Middle frontal gyrus (tissue), 1 donor: ENCODE measurements around the gene ZBTB7B.

Experiments
- DNase-seq: peaks from one replicate; pipeline ENCODE4 v3.0.0-alpha.2; 2015; ENCODE audit warnings: low spot score; ENCODE audit errors: extremely low spot score

ZBTB7B gene

DNA sequence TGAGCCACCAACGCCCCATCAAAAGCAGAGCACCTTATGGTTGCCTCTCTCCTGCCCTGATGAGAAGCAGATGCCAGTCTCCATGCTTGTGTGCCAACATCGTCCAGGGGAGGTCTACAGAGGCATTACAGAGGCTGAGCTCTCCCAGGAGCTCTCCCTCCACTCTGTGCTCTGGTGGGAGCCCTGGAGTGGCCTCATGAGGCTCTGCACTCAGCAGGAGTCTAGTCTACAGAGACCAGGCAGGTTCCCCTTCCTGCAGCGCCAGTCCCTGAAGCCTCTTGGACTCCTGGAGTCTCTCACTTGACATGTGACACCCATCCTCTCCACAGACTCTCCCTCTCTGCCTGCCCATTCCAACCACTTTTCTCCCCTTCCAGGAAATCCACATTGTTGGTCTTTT is 34.4 kb downstream of the ZBTB7B start:
- DNase-seq, result no peak

- DNase-seq, result no peak
Observed at GRCh38 chr1:155037851-155038441, 35.3 kb downstream of the ZBTB7B start.

DNA sequence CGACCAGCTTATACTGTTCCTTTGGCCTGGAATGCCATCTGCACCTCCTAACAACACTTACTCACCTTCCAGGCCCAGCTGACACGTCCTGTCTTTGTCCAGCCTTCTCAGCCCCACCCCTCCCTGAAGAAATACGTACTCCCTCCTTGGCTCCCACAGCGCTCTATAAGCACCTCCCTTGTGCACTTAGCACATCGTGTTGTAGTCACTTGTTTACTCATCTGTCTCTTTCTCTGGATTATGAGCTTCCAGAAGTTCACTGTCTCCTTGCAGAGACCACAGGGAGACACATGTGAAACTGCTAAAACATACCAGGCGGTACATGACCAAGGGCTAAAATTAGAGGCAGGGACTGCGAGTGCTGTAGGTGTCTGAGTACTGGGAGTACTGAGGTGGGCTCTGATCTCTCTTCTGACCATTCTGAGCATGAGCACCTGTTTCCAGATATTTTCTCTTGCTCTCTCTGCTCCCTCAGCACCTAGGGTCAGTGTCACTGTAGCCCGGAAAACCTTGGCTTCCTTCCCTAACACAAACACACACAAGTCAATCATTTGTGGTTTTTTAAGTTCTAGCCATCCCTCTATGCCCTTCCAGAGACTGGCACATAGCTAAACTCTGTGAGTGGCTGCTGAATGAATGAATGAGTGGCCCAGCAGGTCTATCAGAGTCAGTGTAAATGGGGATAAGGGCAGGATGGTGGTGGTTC is 36.2 kb downstream of the ZBTB7B start:
- DNase-seq, result no peak

DNA sequence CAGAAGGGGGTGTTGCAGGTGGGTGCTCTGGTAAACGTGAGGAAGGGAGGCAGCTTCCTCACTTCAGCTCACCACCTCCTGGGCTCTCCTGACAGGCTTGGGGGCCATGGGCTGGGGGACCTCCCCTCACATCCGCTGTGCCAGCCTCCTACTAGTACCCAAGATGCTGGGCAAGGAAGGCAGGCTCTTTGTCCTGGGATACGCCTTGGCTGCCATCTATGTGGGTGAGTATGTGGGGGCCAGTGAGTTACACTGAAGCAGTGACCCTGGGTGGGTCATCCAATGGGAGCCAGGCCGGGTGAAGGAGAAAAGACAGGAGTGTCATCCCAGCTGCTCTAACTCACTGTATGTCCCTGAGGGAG is 36.7 kb downstream of the ZBTB7B start:
- no peak for DNase-seq

DNA sequence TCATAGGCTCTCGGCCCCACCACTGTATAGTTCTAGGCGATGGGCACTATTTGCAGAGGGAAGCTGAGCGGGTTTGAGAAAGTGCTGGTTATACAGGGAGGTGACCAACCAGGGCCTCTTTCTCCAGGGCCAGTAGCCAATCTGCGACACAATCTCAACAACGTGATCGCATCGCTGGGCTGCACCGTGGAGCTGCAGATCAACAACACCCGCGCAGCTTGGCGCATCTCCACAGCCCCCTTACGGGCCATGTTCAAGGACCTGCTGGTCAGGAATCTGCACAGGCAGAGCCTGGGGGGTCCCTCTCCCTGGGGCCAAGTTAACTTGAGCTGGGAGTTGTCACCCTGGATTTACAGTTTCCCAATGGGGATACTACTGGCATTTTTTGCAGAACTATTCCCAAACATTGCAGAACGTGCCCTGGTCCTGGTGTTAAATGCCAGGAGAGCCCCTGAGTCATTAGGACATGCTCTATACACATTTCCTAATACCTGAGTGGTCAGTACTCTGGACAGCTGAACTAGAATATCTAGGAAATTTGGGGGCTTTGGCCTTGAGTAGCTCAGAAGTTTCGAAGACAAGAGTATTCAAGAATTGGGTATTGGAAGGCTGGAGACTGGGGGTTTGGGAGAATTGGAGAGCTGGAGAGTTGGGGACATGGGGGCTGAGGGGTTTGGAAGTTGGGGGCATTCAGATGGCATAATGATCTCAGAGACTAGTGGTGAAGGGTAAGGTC is 37.9 kb downstream of the ZBTB7B start:
- DNase-seq, result no peak

- no peak for DNase-seq
Observed at GRCh38 chr1:155042789-155043188, 40.2 kb downstream of the ZBTB7B start.

GRCh38 chr1:155043301-155043702 is 40.7 kb downstream of the ZBTB7B start:
- DNase-seq, result no peak

GRCh38 chr1:155043793-155044192 is 41.2 kb downstream of the ZBTB7B start:
- DNase-seq, result no peak

- DNase-seq, result no peak
Observed at GRCh38 chr1:155044365-155044764, 41.8 kb downstream of the ZBTB7B start.

- peak; percentile 64 for DNase-seq
Observed at GRCh38 chr1:155044812-155045657, 42.4 kb downstream of the ZBTB7B start.

GRCh38 chr1:155048449-155049334 is 46.1 kb downstream of the ZBTB7B start:
- no peak for DNase-seq

GRCh38 chr1:155049651-155050559 is 47.3 kb downstream of the ZBTB7B start:
- DNase-seq, result no peak

GRCh38 chr1:155050560-155051341 is 48.1 kb downstream of the ZBTB7B start, which contains the start of gene ADAM15:
Gene ADAM15 (plus strand): TSS chr1:155051316. CDS start chr1:155051387, 71 bp downstream.
- DNase-seq, result no peak

DNA sequence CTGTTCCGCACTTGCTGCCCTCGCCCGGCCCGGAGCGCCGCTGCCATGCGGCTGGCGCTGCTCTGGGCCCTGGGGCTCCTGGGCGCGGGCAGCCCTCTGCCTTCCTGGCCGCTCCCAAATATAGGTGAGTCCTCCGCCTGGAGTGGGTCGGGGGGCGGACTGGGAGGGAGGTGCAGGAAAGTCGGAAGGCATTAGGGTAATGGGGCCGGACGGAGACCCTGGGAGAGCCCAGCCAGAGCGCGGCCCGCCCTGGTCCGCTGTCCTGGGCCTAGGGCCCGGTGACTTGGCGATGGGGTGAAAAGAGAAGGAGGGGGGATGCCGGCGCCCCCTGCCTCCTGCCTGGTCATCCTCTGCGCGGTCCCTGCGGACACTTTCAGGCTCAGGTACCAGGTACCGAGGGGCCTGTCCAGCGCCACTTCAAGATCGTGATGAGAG is 48.8 kb downstream of the ZBTB7B start:
- DNase-seq, result no peak

GRCh38 chr1:155051777-155052398 is 49.3 kb downstream of the ZBTB7B start:
- DNase-seq, result no peak

DNA sequence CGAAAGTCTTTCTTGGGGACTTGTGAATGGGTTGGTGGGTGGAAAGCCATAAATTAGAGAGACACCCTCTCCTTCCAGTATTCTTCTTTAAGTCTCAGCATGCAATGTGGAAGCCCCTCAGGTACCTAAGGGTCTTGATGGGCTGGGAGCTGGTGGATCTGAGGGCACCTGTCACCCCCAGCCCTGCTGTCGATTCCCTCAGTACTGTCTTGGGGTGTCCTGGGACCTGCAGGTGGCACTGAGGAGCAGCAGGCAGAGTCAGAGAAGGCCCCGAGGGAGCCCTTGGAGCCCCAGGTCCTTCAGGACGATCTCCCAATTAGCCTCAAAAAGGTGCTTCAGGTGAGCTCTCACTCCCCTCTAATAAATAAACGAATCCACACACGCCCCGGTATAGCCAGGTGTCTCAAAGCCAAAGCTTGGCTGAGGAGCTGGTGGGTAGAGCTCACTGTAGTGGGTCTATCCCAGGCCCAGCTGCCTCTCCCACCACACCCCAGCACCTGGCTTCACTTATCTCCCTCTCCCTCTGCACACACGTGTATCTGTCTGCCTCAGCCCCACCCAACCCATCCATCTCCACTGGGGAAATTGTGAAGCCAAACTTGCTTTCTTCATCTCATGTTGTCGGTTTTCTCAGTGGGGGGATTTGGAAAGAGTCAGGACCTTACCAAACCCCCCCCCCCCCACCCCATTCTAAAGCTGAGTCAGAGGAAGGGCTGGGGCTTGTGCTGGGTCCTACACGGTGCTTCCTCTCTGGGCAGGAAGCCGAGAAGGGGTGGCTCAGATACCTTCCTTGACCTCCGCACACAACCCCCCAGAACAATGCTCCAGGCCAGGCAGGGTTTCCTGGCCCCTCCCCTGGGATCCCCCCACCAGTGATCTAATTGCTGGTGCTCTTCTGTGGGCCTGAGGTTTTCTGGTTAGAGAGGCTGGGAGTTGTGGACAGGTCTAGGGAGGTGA is 50.1 kb downstream of the ZBTB7B start:
- no peak for DNase-seq

GRCh38 chr1:155053531-155054105 is 51.0 kb downstream of the ZBTB7B start:
- no peak for DNase-seq
